Measurements from ENCODE around the gene MYO1A. TPM values are rescaled to one million over a fixed set of nuclear protein-coding genes. Genes with fewer than 3 reads are reported as not detected.

Gene MYO1A
- total RNA-seq, 1 experiment from 2014 or later: 0.26 TPM

- Histone ChIP-seq H3K9me3 (ENCODE audit: control insufficient read depth, low read depth, low read length) (no peaks in the 10 kb centered on the region), H3K9ac (ENCODE audit: extremely low read depth, insufficient read length, low read length) (no peak overlapping the region), H2BK120ac (ENCODE audit: low read depth, low read length, poor library complexity, severe bottlenecking) (no peak overlapping the region), H3K23me2 (ENCODE audit: insufficient read length, low read depth, low read length, poor library complexity, severe bottlenecking) (no peaks in the 10 kb centered on the region), H3K79me1 (ENCODE audit: insufficient read depth, low read depth, low read length, poor library complexity, severe bottlenecking) (peaks cover 13% of the 10 kb centered on the region), H4K8ac (replicated peaks; ENCODE audit: insufficient read length, low read depth, low read length) (no peak overlapping the region), H3K23ac (ENCODE audit: insufficient read length, low read depth, low read length) (no peak overlapping the region), H4K91ac (ENCODE audit: insufficient read length, low read depth, low read length) (no peak overlapping the region), H3K27ac (ENCODE audit: insufficient read length, low read depth, low read length) (no peak overlapping the region), H2BK15ac (ENCODE audit: low read depth, low read length) (no peak overlapping the region), H4K5ac (ENCODE audit: insufficient read length, low read depth, low read length) (no peak overlapping the region), H2BK12ac (ENCODE audit: insufficient read length, low read depth, low read length) (no peak overlapping the region), H3K27me3 (ENCODE audit: insufficient read depth, low read length) (no peaks in the 10 kb centered on the region), H3K4me2 (ENCODE audit: insufficient read depth, insufficient read length, low read length) (no peak overlapping the region), H4K20me1 (ENCODE audit: control insufficient read depth, insufficient read depth, insufficient read length) (no peaks in the 10 kb centered on the region), H2BK20ac (ENCODE audit: low read depth, low read length, poor library complexity, severe bottlenecking) (no peak overlapping the region), H3K14ac (ENCODE audit: insufficient read depth, low read length) (no peak overlapping the region), H3K4me1 (ENCODE audit: insufficient read depth, low read length) (no peaks in the 10 kb centered on the region), H3K18ac (ENCODE audit: insufficient read length, low read depth, low read length) (no peak overlapping the region), H3K56ac (ENCODE audit: insufficient read length, low read depth, low read length) (no peak overlapping the region), H3K79me2 (ENCODE audit: insufficient read depth, low read length) (peaks cover 3% of the 10 kb centered on the region), H2AK5ac (ENCODE audit: insufficient read length, low read length) (no peak overlapping the region), H2AFZ (ENCODE audit: low read length) (no peak overlapping the region), H3T11ph (ENCODE audit: low read length) (no peak overlapping the region), H3K4ac (ENCODE audit: low read depth, low read length) (no peak overlapping the region), H2BK5ac (ENCODE audit: insufficient read length, low read length) (no peak overlapping the region)
- Mint-ChIP-seq H3K9me3 (no peaks in the 10 kb centered on the region; a peak in 1 of 5 replicates), H3K4me1 (peaks cover 6 to 9% of the 10 kb centered on the region in 2 experiments), H3K4me3 (no peak overlapping the region), H3K27ac (peak overlapping the region in 1 of 3 experiments; percentile 53; a peak in 3 of 7 replicates), H3K27me3 (ENCODE audit: low read depth) (no peaks in the 10 kb centered on the region), H3K36me3 (ENCODE audit: insufficient read depth in 1 of 3, low read depth in 3 of 3) (peaks cover 9 to 32% (median 30%) of the 10 kb centered on the region in 3 experiments)
- no CpG with 5 or more reads among the region's 11 CpGs for WGBS (ENCODE audit: extremely low coverage, insufficient read length, low lambda C conversion rate)
- TF ChIP-seq, protein P1, sequence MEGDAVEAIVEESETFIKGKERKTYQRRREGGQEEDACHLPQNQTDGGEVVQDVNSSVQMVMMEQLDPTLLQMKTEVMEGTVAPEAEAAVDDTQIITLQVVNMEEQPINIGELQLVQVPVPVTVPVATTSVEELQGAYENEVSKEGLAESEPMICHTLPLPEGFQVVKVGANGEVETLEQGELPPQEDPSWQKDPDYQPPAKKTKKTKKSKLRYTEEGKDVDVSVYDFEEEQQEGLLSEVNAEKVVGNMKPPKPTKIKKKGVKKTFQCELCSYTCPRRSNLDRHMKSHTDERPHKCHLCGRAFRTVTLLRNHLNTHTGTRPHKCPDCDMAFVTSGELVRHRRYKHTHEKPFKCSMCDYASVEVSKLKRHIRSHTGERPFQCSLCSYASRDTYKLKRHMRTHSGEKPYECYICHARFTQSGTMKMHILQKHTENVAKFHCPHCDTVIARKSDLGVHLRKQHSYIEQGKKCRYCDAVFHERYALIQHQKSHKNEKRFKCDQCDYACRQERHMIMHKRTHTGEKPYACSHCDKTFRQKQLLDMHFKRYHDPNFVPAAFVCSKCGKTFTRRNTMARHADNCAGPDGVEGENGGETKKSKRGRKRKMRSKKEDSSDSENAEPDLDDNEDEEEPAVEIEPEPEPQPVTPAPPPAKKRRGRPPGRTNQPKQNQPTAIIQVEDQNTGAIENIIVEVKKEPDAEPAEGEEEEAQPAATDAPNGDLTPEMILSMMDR (conservative IDR thresholded peaks at IDR 0.05): no peak
- DNase-seq: no peak
Observed at GRCh38 chr12:56995930-56996496, 53.9 kb downstream of the MYO1A start.

Data from H9 (cell line).